ENCODE measurements around the gene ELAVL2. TPM values are rescaled to one million over a fixed set of nuclear protein-coding genes. Genes with fewer than 3 reads are reported as not detected.
"Not testable (repeated sequence)": the region's sequence is repeated elsewhere in the genome, so short reads cannot be mapped to it uniquely, and the experiment has no call there.

Gene ELAVL2
- total RNA-seq, 1 donor from 2014 or later = 0.23 TPM

DNA sequence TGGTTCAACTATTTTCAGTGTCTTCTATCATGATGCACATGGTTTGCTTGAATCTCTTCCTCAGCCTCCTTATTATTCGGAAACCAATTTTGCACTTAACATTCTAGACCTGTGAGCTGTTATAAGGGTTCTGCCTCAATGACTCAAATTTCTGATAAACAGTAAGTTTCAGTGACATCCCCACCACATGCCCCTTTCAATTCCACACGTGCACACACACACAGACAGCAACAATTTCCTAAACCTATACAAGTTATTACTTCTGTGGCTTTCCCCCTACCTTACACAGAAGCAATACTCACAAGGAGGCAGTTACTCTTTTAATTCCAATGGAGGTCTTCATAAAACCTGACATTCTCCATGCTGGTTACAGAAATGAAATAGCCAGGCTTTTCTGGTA is 102.4 kb downstream of the ELAVL2 start:
- no peak for DNase-seq (ENCODE audit: low spot score)

DNA sequence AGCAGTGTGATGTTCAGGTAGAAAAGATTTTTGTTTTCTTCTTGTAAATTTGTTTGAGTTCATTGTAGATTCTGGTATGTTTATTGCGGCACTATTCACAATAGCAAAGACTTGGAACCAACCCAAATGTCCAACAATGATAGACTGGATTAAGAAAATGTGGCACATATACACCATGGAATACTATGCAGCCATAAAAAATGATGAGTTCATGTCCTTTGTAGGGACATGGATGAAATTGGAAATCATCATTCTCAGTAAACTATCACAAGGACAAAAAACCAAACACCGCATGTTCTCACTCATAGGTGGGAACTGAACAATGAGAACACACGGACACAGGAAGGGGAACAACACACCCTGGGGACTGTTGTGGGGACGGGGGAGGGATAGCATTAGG is 103.0 kb downstream of the ELAVL2 start:
- DNase-seq (ENCODE audit: low spot score) = not testable (repeated sequence)

DNA sequence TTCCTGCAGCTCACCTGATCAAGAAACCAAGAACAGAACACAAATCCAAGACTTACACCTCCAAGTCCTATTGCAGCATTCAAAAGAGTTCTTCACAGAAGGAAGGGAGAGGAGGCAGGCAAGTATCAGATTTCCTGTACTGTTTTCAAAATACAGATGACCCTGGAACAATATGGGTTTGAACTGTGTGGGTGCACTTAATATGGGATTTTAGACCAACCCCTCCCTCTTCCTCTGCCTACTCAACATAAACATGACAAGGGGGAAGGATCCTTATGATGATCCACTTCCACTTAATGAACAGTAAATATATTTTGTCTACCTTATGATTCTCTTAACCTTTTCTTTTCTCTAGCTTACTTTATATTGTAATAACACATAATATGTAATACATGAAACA is 104.6 kb downstream of the ELAVL2 start:
- no peak for DNase-seq (ENCODE audit: low spot score)

DNA sequence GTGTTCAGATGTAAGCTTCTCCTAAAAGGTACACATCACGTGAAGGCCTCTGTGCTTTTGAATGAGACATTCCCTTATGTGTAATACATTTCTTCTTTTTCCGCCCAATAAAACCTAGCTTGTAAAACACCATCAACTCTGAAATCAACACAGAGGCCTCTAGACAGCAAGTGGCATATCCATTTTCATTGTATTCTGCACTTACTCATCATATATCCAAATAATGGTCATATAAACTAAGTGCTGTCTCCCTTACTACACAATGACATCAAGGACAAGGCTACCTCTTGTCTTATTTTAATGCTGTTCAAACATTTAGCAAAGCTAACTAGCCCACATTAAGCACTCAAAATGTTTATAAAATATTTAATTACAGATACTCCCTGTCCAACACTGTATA is 108.5 kb downstream of the ELAVL2 start:
- no peak for DNase-seq (ENCODE audit: low spot score)

DNA sequence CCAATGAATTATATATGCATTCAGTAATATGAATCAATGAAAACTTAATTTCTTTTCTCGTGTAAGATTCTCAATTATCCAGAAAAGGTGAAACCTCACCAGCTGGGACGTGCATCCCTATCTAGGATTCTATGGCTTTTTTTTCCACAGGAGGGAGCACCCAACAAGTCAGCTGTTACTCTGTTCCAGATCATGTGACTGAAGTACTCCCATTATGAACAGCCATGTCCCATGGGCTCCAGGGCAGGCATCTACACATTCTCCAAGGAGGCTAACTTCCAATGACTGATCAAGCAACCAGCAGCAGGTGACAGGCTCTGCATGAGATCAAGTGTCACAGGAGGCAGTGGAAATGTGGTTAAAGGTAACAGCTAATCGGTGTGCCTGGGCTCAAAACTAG is 118.8 kb downstream of the ELAVL2 start:
- no peak for DNase-seq (ENCODE audit: low spot score)

DNA sequence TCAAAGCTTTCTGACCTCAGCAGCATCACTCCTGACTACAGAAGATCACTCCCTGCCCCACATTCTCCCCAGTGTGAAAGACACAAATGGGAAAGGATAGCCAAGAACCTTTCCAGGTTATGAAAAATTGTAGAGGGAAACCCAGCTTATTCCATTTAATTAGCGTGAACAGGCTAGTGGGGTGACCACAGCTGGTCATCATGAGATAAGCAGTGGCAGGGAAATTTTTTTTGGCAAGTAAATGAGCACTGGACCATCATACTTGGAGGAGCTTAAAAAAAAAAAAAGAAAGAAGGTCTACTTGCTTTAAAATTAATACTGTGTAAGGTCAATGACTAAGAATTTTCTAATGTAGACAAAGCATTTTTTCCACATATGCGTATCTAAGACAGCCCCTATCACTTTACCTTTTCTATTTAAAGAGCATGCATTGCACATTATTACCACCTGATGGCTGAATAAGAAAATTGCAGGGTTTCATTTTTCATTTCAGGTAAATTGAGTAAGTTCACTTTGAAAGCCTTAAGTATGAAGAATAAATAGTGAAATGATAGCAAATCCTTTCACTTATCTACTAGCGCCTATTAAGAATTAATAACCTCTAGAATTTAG is 123.6 kb downstream of the ELAVL2 start:
- DNase-seq (ENCODE audit: low spot score) = no peak

DNA sequence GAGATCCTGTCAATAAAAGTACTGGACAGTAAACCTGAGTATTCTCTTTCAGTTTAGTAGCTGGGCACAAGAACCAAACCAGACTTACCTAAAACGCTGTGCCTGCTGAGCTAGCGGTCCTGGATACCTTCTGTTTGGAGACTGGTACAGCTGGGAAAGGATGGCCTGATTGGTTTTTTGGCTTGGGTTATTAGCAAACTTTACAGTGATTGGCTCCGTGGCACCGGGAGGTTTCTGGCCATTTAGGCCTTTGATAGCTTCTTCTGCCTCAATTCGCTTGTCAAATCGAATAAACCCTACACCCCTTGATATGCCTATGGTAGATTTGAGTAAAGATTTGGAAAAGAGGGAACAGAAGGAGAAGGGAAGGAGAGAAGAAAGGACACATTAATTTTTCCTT is 124.7 kb downstream of the ELAVL2 start:
- no peak for DNase-seq (ENCODE audit: low spot score)

DNA sequence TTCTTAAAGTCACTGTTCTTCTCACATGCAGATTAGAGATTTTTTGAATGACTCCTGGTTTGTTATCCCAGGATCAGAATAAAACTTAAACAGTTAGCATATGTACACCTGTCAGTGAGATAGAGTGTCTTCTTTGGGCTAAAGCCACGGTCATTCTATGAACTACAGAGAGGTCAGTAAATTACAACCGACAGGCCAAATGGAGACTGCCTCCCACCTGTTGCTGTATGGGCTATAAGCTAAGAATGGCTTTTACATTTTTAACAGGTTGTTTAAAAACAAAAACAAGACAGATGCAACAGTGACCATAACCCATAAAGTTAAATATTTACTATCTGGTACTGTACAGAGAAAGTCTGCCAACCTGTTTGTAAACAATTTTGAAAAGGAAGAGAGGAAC is 125.7 kb downstream of the ELAVL2 start:
- no peak for DNase-seq (ENCODE audit: low spot score)

DNA sequence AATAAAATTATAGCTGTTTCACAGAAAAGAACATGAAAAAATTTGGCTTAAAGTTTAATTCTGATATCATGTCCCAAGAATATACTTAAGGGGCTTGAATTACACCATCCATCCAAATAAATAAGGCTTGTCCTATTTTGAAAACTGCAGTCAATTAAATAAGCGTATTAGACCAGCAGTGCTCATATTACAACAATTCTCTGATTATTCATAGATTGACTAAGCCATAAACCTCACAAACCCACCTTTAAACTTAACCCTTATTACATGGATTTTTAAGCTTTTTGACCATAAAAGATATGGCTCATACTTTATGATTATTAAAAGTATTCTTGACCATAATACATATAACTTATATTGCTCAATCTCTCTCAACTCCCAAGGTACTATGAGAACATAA is 127.9 kb downstream of the ELAVL2 start:
- DNase-seq (ENCODE audit: low spot score) = no peak

DNA sequence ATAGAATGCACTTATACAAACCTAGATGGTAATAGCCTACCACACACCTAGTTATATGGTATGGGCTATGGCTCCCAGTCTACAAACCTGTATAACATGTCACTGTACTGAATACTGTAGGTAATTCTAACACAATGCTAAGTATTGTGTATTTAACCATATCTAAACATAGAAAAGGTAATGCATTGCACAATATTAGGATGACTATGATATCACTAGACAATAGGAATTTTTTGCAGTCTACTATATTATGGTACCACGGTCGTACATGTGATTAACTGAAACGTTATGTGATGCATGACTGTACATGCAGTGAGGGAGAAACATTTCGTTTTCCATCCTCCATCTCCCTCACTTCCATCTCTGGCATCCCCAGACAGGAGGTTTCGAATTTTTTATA is 130.5 kb downstream of the ELAVL2 start:
- DNase-seq (ENCODE audit: low spot score) = no peak

DNA sequence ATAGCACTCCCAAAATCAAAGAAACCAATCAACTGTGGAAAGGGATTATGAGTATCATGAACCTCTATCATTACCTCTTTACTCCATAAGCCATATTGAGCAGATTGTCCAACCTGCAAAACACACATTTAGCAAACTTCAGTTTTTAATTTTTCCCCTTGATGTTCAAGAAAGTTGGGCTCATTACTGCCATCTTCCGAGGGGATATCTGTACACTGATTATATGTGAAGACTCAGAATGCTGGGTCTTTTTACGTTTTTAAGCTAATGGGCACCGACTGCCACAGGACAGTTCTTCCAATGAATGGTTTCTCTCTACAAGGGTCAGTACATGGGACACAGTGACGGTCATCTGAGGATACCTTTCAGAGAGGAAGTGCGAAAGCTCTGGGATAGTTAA is 132.7 kb downstream of the ELAVL2 start:
- no peak for DNase-seq (ENCODE audit: low spot score)

DNA sequence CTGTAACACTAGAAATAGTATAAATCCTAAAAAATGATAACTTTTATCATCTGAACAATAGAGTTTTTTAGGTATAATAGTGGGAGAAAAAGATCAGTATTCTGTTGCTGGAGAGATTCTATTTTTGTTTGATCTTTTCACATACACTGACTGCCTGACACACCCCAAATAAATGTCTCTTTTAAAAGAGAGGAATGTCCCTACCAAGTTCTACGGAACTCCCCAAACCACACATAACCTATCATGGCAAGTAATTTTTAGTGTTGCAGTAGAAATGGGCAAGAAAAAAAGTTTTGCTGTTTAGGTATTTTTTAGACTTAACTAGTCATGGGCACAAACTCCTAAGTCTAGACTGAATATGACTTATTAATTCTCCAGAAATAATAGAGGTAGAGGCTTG is 139.1 kb downstream of the ELAVL2 start:
- no peak for DNase-seq (ENCODE audit: low spot score)

DNA sequence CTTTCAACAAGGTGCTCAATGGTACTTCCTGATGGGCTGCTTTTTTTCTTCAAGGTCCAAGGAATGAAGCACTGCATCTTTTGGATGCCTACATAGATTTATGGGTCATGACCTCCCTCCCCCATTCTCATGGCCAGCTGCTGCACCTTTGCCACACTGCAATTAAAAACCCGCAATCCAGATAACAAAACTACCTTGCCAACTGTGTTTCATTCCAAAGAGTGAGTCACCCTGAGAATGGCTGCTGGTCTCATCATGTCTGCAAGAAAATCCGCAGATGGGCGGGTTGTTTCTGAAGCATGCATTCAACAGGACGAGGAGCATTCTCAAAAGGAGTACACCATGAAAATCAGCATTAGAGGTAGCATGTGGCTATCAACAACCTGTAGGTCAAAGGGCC is 139.8 kb downstream of the ELAVL2 start:
- no peak for DNase-seq (ENCODE audit: low spot score)

DNA sequence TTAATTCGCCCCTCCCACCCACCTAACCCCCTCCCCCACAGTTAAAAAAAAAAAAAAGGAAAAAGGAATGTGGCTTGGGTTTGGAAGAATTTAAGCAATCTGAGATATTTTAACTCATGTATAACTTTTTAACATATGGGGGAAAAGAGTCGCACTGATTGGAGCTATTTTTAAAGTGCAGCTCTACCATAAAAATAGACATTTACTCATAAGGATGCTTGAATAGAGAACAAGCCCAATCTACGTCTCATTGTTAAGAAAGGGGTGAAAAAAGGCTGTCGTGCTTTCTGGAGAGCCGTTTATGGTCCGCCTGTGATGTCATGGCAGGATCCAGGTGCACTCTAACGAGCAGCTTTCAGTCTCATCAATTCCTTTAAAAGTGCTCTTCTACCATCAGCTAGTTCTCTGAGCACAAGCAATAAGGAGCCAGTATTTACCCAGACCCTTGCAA is 142.4 kb downstream of the ELAVL2 start:
- no peak for DNase-seq (ENCODE audit: low spot score)

DNA sequence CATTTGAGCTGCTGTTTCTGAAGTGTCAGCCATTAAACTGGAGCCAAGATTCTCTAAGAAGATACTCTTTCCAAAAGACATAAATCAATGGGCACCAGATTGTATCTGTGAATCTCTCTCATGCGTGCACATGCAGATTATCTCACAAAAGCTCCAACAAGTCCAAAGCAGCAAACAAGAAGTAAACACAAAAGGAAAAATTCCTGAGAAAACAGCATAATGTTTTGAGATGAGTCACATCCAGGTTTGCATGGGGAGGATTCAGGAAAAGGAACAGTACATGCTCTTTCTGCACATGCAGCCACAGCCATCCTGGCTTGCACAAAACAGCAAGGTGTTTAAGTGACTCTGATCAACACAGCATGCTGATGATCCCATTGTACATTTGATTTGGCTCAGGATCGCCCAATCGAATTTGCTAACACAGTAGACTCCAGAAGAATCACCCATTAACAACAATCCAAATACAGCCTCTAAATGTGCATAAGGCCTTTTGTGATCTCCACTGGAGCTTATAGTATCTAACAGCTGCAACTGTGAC is 143.1 kb downstream of the ELAVL2 start:
- DNase-seq (ENCODE audit: low spot score) = no peak

DNA sequence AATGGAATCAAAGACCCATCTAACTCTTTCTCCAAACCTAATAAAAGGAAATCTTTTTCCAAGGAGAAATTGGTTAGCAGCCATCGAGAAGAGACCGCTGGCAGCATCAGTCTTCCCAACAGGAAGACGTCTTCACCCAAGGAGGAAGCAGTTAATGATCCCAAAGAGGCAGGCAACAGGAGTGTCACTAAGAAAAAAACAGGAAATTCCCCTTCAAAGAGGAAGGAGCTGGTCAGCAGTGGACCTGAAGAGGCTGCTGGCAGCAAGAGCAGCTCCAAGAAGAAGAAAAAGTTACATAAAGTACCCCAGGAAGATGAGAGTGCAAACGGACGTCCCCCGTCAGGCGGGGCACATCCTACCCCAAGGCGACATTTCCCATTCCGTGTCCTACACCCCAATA is 143.7 kb downstream of the ELAVL2 start:
- no peak for DNase-seq (ENCODE audit: low spot score)

DNA sequence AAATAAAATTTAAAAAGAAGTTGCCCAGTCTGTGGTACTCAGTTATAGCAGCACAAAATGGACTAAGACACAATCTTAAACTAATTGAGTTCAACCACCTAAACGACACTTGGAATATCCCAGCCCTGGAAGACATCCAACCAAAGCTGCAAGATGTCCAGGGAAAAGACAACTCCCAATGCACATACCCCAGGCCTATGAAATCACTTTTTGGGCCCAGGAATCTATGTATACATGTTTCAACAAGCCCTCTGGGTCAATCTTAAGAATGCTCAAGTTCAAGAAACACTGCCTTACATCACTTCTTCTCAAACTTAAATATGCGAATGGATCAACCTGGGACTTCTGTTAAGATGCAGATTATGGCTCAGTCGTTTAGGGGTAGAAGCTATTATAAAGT is 148.6 kb downstream of the ELAVL2 start:
- no peak for DNase-seq (ENCODE audit: low spot score)

DNA sequence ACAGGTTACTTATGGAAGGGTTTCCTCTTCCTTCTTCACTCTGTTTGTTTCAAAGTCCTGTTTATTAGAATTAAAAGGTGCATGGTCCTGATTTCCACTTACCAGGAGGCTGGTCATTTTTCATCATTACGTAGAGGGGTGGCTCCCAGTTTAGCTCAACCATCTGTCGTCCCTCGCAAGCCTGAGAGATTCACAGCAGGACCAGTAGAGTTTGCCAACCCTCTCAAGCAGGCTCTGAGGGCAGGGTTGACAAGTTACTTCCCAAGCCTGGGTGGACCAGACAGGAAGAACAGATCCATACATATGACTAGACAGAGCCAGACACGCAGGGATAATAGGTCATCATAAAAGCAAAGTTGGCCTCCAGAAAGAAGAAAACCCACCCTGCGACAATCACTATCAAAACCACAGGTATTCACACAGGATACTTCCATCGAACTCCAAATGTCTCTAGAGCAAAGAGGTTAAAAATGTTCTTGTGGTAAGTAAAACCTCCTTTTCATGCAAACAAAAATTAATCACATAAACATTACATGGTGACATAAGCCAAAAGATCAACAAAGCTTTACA is 151.9 kb downstream of the ELAVL2 start:
- DNase-seq (ENCODE audit: low spot score) = no peak

DNA sequence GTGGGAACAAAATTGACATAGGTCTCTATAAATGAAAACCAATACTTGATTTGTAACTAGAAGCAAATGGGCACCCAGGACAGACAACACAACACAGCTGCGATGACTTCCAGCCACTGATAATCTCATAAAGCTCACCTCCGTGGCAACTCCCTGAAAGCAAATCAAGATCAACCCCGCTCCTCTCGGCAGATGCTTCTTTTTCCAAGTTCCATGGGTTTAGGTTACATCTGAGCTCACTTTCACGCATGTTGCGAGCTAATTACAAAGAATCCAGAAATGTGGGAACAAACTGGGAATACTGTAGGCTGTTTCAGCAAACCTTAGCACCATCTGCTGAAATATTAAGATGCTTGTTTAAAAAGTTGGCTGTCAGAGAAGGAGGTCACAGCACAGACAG is 153.9 kb downstream of the ELAVL2 start:
- no peak for DNase-seq (ENCODE audit: low spot score)

DNA sequence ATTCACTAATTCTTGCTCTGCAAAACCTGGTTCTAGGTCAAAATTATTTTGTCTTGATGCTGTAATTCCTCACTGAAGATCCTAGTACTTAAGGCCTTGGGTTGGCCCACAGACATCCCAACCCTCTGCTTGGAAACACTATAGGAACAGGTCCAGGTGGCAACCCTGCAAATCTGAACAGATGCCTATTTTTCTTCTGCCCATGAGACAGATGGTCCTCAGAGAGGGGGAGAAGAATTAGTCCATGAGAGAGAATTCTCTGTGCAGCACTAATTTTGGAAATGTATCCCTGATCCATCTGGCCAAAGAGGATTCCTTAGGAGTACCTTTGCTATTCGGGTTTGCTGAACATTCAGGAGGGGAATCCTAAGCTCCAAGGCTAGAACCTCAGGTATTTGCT is 156.3 kb downstream of the ELAVL2 start:
- DNase-seq (ENCODE audit: low spot score) = no peak

DNA sequence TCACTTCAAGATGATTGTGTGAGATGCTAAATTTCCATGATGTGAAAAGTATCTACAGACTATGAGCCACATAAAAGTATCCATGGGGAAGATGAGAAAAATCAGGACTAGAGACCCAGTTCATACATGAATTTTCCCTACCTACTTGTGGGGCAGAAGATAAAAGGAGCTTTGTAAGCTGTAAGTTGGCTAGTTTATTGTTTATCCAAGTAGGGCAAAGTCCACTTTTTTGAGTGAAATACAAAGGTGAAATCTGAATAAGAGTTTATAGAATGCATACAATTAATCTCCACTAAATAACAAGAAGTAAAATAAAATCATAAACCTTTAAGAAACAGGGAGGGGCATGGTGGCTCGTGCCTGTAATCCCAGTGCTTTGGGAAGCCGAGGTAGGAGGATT is 160.4 kb downstream of the ELAVL2 start:
- DNase-seq (ENCODE audit: low spot score) = no peak

DNA sequence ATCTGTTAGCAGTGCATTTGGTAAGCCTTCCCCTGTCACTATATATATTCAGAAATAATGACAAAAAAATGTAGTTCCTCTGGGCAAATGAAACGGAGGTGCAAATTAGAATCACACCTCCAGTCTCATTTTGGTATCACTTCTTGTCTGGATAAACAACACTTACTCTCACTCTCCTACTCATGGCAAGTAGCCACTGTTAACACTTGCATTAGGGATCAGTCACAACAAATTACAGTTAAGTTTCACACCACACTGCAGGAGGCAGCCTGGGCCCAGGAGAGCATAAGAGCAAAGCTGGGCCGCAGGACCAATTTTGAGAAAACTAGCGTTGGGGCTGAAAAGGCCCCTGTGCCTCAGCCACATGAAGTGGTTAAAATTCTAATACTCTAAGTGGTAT is 161.0 kb downstream of the ELAVL2 start:
- DNase-seq (ENCODE audit: low spot score) = no peak

DNA sequence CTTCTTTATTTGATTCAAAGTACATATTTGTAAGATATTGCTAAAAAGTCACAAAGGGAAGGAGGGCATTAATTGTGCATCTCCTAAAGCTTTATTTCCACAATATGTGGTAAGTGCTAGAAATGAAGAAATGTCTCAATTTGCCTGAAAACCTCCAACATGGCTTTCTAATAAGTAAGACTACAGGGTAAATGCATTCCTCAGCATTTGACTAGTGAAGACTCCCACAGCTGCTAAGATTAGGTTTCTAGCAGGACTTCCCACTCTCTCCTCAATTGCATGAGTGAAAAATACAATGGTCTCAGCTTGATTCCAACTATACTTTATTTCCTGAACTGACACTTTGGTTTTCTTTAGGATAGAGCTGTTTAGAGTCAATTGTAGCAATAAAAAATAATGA is 162.1 kb downstream of the ELAVL2 start:
- no peak for DNase-seq (ENCODE audit: low spot score)

DNA sequence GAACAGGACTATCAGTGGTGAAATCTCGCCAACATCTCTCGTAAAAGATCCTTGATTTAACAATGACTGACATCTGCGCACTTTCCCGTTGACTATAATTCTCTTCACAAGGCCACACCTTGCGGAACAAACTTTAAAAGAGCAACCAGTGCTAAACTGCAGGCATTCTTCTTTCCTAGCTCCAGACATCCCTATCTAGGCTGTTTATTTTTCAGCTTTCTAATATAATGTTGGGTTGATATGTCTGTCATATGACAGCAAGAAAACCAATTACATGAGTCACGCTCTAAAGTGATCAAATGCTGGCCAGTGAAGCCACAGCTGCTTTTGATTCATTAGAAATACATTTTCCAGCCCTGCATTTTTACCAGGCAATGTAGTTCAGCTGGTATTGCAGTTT is 162.5 kb downstream of the ELAVL2 start:
- DNase-seq (ENCODE audit: low spot score) = no peak

Data from mucosa of gallbladder (tissue), 1 donor.